ENCODE results near the gene P2RY2.

Gene P2RY2

DNA sequence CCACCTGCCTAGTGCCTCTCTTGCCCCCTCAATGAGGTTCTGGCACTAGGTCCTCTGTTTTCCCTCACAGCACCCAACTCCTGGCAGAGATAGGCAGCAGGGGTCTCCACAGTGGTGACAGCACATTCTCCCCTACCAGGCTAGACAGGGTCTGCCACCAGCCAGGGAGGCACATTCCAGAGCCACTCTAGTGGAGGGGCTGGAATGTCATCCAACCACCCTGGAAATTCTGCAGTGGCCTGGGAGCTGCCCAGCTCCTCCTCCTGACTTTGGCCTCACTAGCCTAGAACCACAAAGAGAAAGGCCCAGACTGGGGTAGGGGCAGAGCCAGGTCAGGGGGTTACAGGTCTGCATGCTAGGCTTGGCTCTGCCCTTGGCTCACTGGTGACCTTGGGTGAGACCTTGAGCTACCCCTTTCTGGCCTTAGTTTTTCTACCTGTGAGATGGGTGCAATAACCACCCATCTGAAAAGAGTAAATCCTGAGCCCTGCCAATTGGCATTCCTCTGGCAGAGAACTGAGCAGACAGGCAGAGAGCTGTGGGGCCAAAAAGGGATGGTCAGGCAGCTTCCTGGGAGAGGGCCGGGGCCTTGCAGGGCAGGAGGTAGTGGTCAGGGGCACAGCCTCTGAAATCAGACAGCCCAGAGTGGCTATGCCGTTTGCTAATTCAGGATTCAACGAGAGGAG, 7.1 kb downstream of the P2RY2 start:
- Histone ChIP-seq H3K27me3 (ENCODE audit: insufficient read depth, poor library complexity, severe bottlenecking) (no peaks in the 10 kb centered on the region), H3K9me3 (ENCODE audit: severe bottlenecking) (no peaks in the 10 kb centered on the region), H3K4me1 (ENCODE audit: insufficient read depth, poor library complexity, severe bottlenecking) (peaks cover 16% of the 10 kb centered on the region), H3K36me3 (ENCODE audit: low read depth) (peaks cover 9% of the 10 kb centered on the region; the same call in 1 of the 2 replicates), H3K27ac (ENCODE audit: poor library complexity, severe bottlenecking) (no peak overlapping the region), H3K4me3 (ENCODE audit: severe bottlenecking) (no peak overlapping the region)
- no peak for TF ChIP-seq CTCF (IDR thresholded peaks at IDR 0.05; ENCODE audit: poor library complexity, severe bottlenecking)
- no peak for ATAC-seq (ENCODE audit: low read depth)
- DNase-seq (ENCODE audit: low spot score), result peak; percentile 34

- Histone ChIP-seq H3K27ac (ENCODE audit: poor library complexity, severe bottlenecking) (no peak overlapping the region), H3K4me1 (ENCODE audit: insufficient read depth, poor library complexity, severe bottlenecking) (peaks cover 16% of the 10 kb centered on the region), H3K27me3 (ENCODE audit: insufficient read depth, poor library complexity, severe bottlenecking) (no peaks in the 10 kb centered on the region), H3K4me3 (ENCODE audit: severe bottlenecking) (no peak overlapping the region), H3K36me3 (ENCODE audit: low read depth) (peaks cover 12% of the 10 kb centered on the region; the same call in 1 of the 2 replicates), H3K9me3 (ENCODE audit: severe bottlenecking) (no peaks in the 10 kb centered on the region)
- ATAC-seq (ENCODE audit: low read depth), result no peak
- no peak for TF ChIP-seq CTCF (IDR thresholded peaks at IDR 0.05; ENCODE audit: poor library complexity, severe bottlenecking)
- DNase-seq (ENCODE audit: low spot score), result peak; percentile 26
Observed at GRCh38 chr11:73225851-73226250, 7.8 kb downstream of the P2RY2 start.

GRCh38 chr11:73226297-73227006, 8.4 kb downstream of the P2RY2 start:
- no peaks in the 10 kb centered on the region for H3K27me3 ChIP-seq (ENCODE audit: insufficient read depth, poor library complexity, severe bottlenecking)
- no peak for ATAC-seq (ENCODE audit: low read depth)

GRCh38 chr11:73227571-73228211, 9.6 kb downstream of the P2RY2 start:
- no peak overlapping the region for H3K4me3 ChIP-seq (ENCODE audit: severe bottlenecking)
- DNase-seq (ENCODE audit: low spot score), result peak; percentile 85
- TF ChIP-seq CTCF (IDR thresholded peaks at IDR 0.05; ENCODE audit: poor library complexity, severe bottlenecking), result peak; percentile 41
- peaks cover 12% of the 10 kb centered on the region; the same call in 1 of the 2 replicates for H3K36me3 ChIP-seq (ENCODE audit: low read depth)
- peak; percentile 93 for ATAC-seq (ENCODE audit: low read depth)
- peak overlapping the region; percentile 27 for H3K27ac ChIP-seq (ENCODE audit: poor library complexity, severe bottlenecking)
- H3K27me3 ChIP-seq (ENCODE audit: insufficient read depth, poor library complexity, severe bottlenecking), result no peaks in the 10 kb centered on the region
- H3K9me3 ChIP-seq (ENCODE audit: severe bottlenecking), result no peaks in the 10 kb centered on the region
- peaks cover 16% of the 10 kb centered on the region for H3K4me1 ChIP-seq (ENCODE audit: insufficient read depth, poor library complexity, severe bottlenecking)

More at GRCh38 chr11:73226297-73227006, 8.4 kb downstream of the P2RY2 start:
- Histone ChIP-seq H3K9me3 (ENCODE audit: severe bottlenecking) (no peaks in the 10 kb centered on the region), H3K36me3 (ENCODE audit: low read depth) (peaks cover 12% of the 10 kb centered on the region; the same call in 1 of the 2 replicates), H3K27ac (ENCODE audit: poor library complexity, severe bottlenecking) (no peak overlapping the region), H3K4me1 (ENCODE audit: insufficient read depth, poor library complexity, severe bottlenecking) (peaks cover 16% of the 10 kb centered on the region), H3K4me3 (ENCODE audit: severe bottlenecking) (no peak overlapping the region)
- TF ChIP-seq CTCF (IDR thresholded peaks at IDR 0.05; ENCODE audit: poor library complexity, severe bottlenecking), result no peak
- DNase-seq (ENCODE audit: low spot score), result peak; percentile 21

Measured in RWPE2 (cell line).